Adrenal gland (tissue), 12 donors: ENCODE results near the gene VSIG10. TPM values are rescaled to one million over a fixed set of nuclear protein-coding genes. Genes with fewer than 3 reads are reported as not detected.

Experiments used
- DNase-seq, 7 donors: peaks; one replicate each; pipeline ENCODE4 v3.0.0-alpha.2; 2019 to 2020
- H3K27ac ChIP-seq, 5 donors: fragments of 200-600 bp; sonication (generic) in 4 of 5; 1 replicate in 3 of 5; 2 replicates in 2 of 5; pipeline versions ENCODE4 v1.5.1 to v1.8.0; 2016 to 2020; ENCODE audit warnings: mild to moderate bottlenecking in 1 of 5
- H3K27me3 ChIP-seq: fragments of 200-600 bp; 2 replicates; pipeline ENCODE4 v1.8.0; 2021
- H3K36me3 ChIP-seq, 2 donors: fragments of 200-600 bp; replicated peaks in 1 of 2; 1 replicate in 1 of 2; 2 replicates in 1 of 2; pipeline versions ENCODE4 v1.5.1 to v1.8.0; 2018 to 2022
- H3K4me1 ChIP-seq, 2 donors: fragments of 200-600 bp; replicated peaks in 1 of 2; 1 replicate in 1 of 2; 2 replicates in 1 of 2; pipeline versions ENCODE4 v1.5.1 to v1.8.0; 2018 to 2021
- H3K4me3 ChIP-seq, 4 donors: fragments of 200-600 bp; sonication (generic) in 3 of 4; one replicate each; pipeline ENCODE4 v1.5.1; 2016 to 2018
- H3K9me3 ChIP-seq, 3 donors: fragments of 200-600 bp; sonication (generic) in 1 of 3; replicated peaks in 1 of 3; 1 replicate in 2 of 3; 2 replicates in 1 of 3; pipeline versions ENCODE4 v1.5.1 to v1.8.0; 2016 to 2021
- POLR2A ChIP-seq, 2 donors: fragments of 450-650 bp; IDR thresholded peaks; one replicate each; pipeline ENCODE4 v1.6.1; 2017; ENCODE audit warnings: antibody characterized with exemption in 2 of 2, mild to moderate bottlenecking in 2 of 2, moderate library complexity in 1 of 2
- WGBS, 4 donors: extraction: QIAGEN DNeasy Blood & Tissue Kit in 2 of 4; methylation state at CpG; one replicate each; pipeline versions ENCODE4 v1.1.5 to v1.1.7; 2013 to 2017; 5-methylcytosine and 5-hydroxymethylcytosine counted together
- intact Hi-C, 2 donors: fragments of 100-400 bp; cut with DNase I; formaldehyde crosslinking; loops; one replicate each; pipeline versions ENCODE4 v1.14.1 to v1.15.0; 2022 to 2023
- polyA plus RNA-seq, 3 donors: library from polyadenylated mRNA; stranded (reverse); fragments of 200-250 nt in 2 of 3; fragments of 350-450 nt in 1 of 3; fragmentation: Illumina TruSeq in 1 of 3; extraction: RNeasy Lipid Tissue Mini Kit (QIAGEN cat#74804) in 1 of 3; gene quantifications; one replicate each; pipeline ENCODE4 v1.2.3, GENCODE V29; 2013 to 2014
- total RNA-seq, 9 donors: library from RNA; depleted of rRNA in 4 of 9; stranded (reverse); fragments of >200 nt in 4 of 9; fragments of 120-200 nt in 1 of 9; fragmentation: NEBNext Ultra II Directional in 1 of 9; extraction: Animal tissue kit (Norgen Biotek cat#: 25700) in 1 of 9; gene quantifications; one replicate each; pipeline versions ENCODE4 v1.1.0 to v1.2.4, GENCODE V29; 2013 to 2023
- TF ChIP-seq, protein P1 (sequence below), 6 experiments: fragments of 450-650 bp in 4 of 6; fragments of 200-600 bp in 2 of 6; sonication (generic) in 1 of 6; IDR thresholded peaks; 1 replicate in 5 of 6; 2 replicates in 1 of 6; pipeline versions ENCODE4 v1.5.1 to v1.8.0; 2016 to 2021; ENCODE audit warnings: antibody characterized with exemption in 6 of 6, mild to moderate bottlenecking in 2 of 6, moderate library complexity in 1 of 6
- donor health status: healthy with polysubstance abuse.
- donor health status: Bipolar disorder and iron deficiency.
- donor health status: DM: yes; HTN: yes; CAD: no.
- donor health status: DM: no; HTN: no; CAD: no.
- donor health status: DM: no; HTN: no; CAD: no.
- donor health status: DM: yes; HTN: yes; CAD: no.

The VSIG10 gene
- total and polyA plus RNA-seq, 12 donors, result 22.6 to 87.6 (median 53.0) TPM

DNA sequence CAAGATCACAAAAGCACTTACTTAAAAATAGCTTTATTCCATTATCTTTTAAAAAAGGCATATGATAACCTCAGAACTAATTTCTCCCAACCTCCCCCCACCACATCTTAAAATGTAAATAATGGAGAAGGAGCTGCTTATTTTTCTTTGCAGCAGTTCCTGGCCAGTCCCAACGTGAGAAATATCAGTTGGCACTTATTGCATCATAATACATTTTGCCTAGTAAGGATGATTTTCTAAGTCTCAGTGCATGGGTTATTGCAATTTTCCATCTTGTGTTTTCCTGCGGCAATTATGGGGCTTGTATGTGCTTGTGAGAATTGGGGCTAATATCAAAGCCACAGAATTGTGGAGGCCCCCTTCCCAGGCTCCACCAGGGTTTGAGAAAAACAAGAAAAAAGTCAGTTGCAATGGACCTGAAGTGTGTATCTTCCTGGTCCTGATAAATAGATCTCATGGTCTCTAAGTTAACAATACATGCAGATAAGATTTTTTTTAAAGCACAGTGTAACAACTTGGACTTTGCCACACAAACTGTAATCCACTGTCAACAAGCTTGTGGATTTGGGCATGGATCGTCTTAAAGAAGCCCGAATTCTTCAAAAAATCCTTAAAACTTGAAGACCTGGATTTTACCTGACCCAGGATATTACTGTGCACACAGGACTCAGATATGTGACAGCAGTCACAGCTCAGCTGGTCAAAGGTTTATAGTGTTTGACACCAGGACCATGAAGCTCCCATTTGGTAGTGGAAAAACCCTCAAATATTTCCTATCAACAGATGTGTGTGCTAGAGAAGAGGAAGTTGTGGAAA is 40.0 kb downstream of the VSIG10 start:
- H3K36me3 ChIP-seq, result no peaks in the 10 kb centered on the region
- H3K27ac ChIP-seq, result peak overlapping the region in 4 of 5 donors; percentile 5 to 97 (median 56)
- DNase-seq, result no peak
- H3K9me3 ChIP-seq, result no peaks in the 10 kb centered on the region
- TF ChIP-seq, protein P1, sequence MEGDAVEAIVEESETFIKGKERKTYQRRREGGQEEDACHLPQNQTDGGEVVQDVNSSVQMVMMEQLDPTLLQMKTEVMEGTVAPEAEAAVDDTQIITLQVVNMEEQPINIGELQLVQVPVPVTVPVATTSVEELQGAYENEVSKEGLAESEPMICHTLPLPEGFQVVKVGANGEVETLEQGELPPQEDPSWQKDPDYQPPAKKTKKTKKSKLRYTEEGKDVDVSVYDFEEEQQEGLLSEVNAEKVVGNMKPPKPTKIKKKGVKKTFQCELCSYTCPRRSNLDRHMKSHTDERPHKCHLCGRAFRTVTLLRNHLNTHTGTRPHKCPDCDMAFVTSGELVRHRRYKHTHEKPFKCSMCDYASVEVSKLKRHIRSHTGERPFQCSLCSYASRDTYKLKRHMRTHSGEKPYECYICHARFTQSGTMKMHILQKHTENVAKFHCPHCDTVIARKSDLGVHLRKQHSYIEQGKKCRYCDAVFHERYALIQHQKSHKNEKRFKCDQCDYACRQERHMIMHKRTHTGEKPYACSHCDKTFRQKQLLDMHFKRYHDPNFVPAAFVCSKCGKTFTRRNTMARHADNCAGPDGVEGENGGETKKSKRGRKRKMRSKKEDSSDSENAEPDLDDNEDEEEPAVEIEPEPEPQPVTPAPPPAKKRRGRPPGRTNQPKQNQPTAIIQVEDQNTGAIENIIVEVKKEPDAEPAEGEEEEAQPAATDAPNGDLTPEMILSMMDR (IDR thresholded peaks at IDR 0.05), result no peak
- no peak for TF ChIP-seq POLR2A (IDR thresholded peaks at IDR 0.05)
- intact Hi-C loops, result no loop called here
- peaks cover 14 to 36% of the 10 kb centered on the region in 2 donors for H3K4me1 ChIP-seq
- H3K27me3 ChIP-seq, result no peaks in the 10 kb centered on the region
- no peak overlapping the region for H3K4me3 ChIP-seq
- 73 to 78% (median 73%) methylated on average over 4 of the region's 4 CpGs for WGBS, 4 donors

DNA sequence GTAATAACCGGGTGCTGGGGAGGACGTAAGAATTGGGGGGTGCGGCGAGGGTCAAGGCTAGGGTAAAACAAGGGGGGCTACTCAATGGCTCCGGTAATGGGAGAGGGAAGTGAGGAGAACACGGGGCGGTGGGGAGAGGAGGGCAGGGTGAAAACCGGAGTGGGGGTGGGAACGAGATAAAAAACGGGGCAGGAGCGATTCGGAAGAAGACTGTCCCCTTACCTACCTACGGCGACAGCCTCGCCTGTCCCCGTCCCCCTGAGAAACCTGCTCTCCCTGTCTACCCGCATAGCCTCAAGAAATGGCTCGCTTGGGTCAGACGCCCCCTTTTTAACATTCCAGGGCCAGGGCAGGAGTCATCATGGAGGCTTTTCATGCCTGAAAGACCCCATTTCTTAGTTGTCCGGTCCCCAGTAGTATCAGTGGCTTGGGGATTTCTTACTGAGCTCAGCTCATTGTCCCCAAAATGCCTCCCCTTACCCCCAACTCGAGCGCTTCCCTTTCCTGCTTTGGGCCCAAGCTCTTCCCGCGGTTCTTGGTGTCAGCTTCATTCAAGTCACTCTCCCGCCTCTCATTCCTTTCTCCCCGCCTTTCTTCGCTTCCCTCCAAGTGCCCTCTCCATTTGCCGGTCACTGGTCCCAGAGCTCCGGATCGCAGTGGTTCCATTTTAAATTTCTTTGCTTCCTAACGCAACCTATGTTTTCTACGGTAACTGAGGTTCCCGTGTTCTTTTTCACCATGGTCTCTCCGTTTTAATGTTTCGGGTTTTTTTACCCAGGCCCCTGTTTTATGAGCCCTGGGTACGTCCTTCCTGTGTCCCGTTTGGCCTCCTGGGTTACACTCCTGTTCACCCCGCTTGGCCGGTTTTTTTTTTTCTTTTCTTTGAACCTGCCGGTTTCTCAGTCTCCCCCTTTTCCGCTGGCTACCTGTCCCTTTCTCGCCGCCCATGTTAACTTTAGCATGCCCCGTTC is 41.7 kb downstream of the VSIG10 start:
- peak; percentile 54 to 78 (median 65) for DNase-seq
- Histone ChIP-seq H3K36me3 (no peaks in the 10 kb centered on the region), H3K4me1 (peaks cover 14 to 37% of the 10 kb centered on the region in 2 donors), H3K9me3 (no peaks in the 10 kb centered on the region), H3K4me3 (peak overlapping the region; percentile 71 to 84 (median 83)), H3K27ac (peak overlapping the region; percentile 93 to 100 (median 97)), H3K27me3 (no peaks in the 10 kb centered on the region)
- TF ChIP-seq, protein P1 (IDR thresholded peaks at IDR 0.05), result no peak
- peak in 1 of 2 donors; percentile 69 for TF ChIP-seq POLR2A (IDR thresholded peaks at IDR 0.05)
- intact Hi-C loops, result no loop called here
- 1 to 2% (median 2%) methylated on average over 44 of the region's 44 CpGs for WGBS, 4 donors

DNA sequence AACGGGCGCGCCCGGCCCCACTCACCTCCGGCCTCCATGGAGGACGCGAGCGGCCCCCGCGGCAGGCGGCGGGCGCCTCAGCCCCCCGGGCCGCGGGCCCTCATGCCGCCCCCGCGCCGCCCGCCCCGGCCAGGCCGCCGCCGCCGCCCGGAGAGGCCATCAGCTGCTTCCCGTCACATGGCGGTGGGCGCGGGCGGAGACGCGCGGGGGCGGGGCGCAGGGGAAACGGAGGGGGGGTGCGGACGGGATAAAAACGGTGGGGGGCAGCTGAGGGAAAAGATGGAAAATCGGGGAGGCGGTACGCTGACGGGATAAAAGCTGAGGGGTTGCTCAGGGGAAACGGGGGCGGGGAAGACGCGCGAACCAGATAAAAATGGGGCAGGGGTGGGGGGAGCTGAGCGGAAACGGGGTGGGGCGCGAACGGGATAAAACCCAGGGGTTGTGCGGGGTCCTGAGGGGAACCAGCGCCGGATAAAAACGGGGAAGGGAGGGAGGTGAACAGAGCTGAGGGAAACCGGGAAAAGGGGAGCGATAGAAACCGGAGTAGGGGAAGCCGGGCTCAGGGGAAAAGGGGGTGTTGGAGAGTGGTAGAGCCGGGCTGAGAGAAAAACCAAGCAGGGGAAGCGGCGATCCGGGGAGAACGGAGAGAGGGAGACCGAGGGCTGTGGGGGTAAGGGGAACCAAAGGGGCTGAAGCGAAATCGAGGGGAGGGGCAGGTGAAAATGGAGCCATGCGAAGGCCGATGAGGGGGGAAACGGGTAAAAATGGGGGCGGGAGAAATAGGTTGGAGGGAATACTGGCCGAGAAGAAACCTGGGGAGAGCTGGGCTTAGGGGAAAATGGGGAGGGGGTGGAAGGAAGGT is 42.6 kb downstream of the VSIG10 start, which contains the start of gene WSB2:
Gene WSB2, minus strand, starts transcription at position 169 of the 862 bp plus-strand sequence. Its CDS starts 131 bp downstream, at position 38.
- Histone ChIP-seq H3K27me3 (no peaks in the 10 kb centered on the region), H3K27ac (peak within 1 kb of the TSS; percentile 93 to 100 (median 97)), H3K9me3 (no peaks in the 10 kb centered on the region), H3K4me1 (peaks cover 14 to 40% of the 10 kb centered on the region in 2 donors), H3K36me3 (no peaks in the 10 kb centered on the region), H3K4me3 (peak within 1 kb of the TSS; percentile 71 to 84 (median 83))
- TF ChIP-seq, protein P1 (IDR thresholded peaks at IDR 0.05), result no peak
- peak in 1 of 2 donors; percentile 4 for TF ChIP-seq POLR2A (IDR thresholded peaks at IDR 0.05)
- WGBS, 4 donors, result 1% methylated on average over 31 to 76 of the region's 76 CpGs
- peak; percentile 77 to 89 (median 87) for DNase-seq
- intact Hi-C loops, result no loop called here
